PC-3 (cell line): ENCODE measurements around the gene SCGB1C2. TPM values are rescaled to one million over a fixed set of nuclear protein-coding genes. Genes with fewer than 3 reads are reported as not detected.

ENCODE experiments used
- ATAC-seq: fragments of 200-7000 bp; cut with Tn5 transposase; 2 replicates; pipeline ENCODE4 v1.9.1; 2020; ENCODE audit warnings: mild to moderate bottlenecking, moderate library complexity
- BruUV-seq: library from RNA; stranded (reverse); fragments of 400-500 nt; replicated peaks from 2 replicates; lab custom pipeline; 2021; lab: Mats Ljungman, UMichigan
- CTCF ChIA-PET: fragments of 300-600 bp; sonication (Branson Sonifier 250); formaldehyde crosslinking; loops from one replicate; lab custom pipeline; 2022; ENCODE audit warnings: antibody characterized with exemption; lab: Charles Lee
- POLR2A ChIA-PET: fragments of 300-600 bp; sonication (Branson Sonifier 250); formaldehyde crosslinking; loops from one replicate; lab custom pipeline; 2022; ENCODE audit warnings: antibody characterized with exemption; ENCODE audit not compliant: unreplicated experiment; lab: Charles Lee
- DNase-seq: peaks from one replicate; pipeline ENCODE4 v3.0.0-alpha.2; 2015
- H2AFZ ChIP-seq: fragments of 300-600 bp; sonication (generic); 2 replicates; pipeline ENCODE4 v1.6.0; 2016; ENCODE audit warnings: antibody characterized with exemption, low read length
- H3F3A ChIP-seq: fragments of 300-600 bp; sonication (generic); one replicate; pipeline ENCODE4 v1.6.0; 2017; ENCODE audit warnings: antibody characterized with exemption, low read length, control low read depth, mild to moderate bottlenecking; ENCODE audit not compliant: unreplicated experiment
- H3K27ac ChIP-seq: fragments of 300-600 bp; sonication (generic); 2 replicates; pipeline ENCODE4 v1.5.1; 2016; ENCODE audit warnings: mild to moderate bottlenecking, low read length
- H3K27me3 ChIP-seq: fragments of 300-600 bp; sonication (generic); 2 replicates; pipeline ENCODE4 v1.6.1; 2016; ENCODE audit warnings: low read length, mixed read lengths
- H3K36me3 ChIP-seq: fragments of 300-600 bp; sonication (generic); 2 replicates; pipeline ENCODE4 v1.6.1; 2016; ENCODE audit warnings: low read depth, mixed run types, low read length, mixed read lengths
- H3K4me1 ChIP-seq: fragments of 300-600 bp; sonication (generic); 2 replicates; pipeline ENCODE4 v1.5.1; 2016; ENCODE audit warnings: low read length; ENCODE audit not compliant: insufficient read depth
- H3K4me2 ChIP-seq: fragments of 300-600 bp; sonication (generic); 2 replicates; pipeline ENCODE4 v1.6.0; 2016; ENCODE audit warnings: low read length
- H3K4me3 ChIP-seq: fragments of 300-600 bp; sonication (generic); 2 replicates; pipeline ENCODE4 v1.5.1; 2016; ENCODE audit warnings: mild to moderate bottlenecking, low read length, mixed read lengths
- H3K79me2 ChIP-seq: fragments of 300-600 bp; sonication (generic); 2 replicates; pipeline ENCODE4 v1.6.1; 2017; ENCODE audit warnings: low read length, mixed read lengths
- H3K9ac ChIP-seq: fragments of 300-600 bp; sonication (generic); 2 replicates; pipeline ENCODE4 v1.6.0; 2016; ENCODE audit warnings: mild to moderate bottlenecking, low read length
- H3K9me2 ChIP-seq: fragments of 300-600 bp; sonication (generic); replicated peaks from 2 replicates; pipeline ENCODE4 v1.6.1; 2016; ENCODE audit warnings: mixed run types, low read length, mixed read lengths
- H3K9me3 ChIP-seq: fragments of 300-600 bp; sonication (generic); 2 replicates; pipeline ENCODE4 v1.6.1; 2016; ENCODE audit warnings: low read length, mixed read lengths
- H4K20me1 ChIP-seq: fragments of 300-600 bp; sonication (generic); 2 replicates; pipeline ENCODE4 v1.6.1; 2016; ENCODE audit warnings: low read length, mixed read lengths
- EZH2 ChIP-seq: fragments of 300-600 bp; sonication (generic); IDR thresholded peaks from one replicate; pipeline ENCODE4 v1.6.1; 2017; ENCODE audit warnings: antibody characterized with exemption, mild to moderate bottlenecking, low read length; ENCODE audit not compliant: unreplicated experiment
- EZH2phosphoT487 ChIP-seq: fragments of 300-600 bp; sonication (generic); IDR thresholded peaks from 2 replicates; pipeline ENCODE4 v1.6.1; 2018; ENCODE audit warnings: mild to moderate bottlenecking, antibody characterized with exemption, low read length, borderline replicate concordance
- intact Hi-C: fragments of 100-400 bp; cut with micrococcal nuclease; formaldehyde crosslinking; loops from 2 replicates; pipeline ENCODE4 v1.9.0; 2023
- total RNA-seq: library from RNA; depleted of rRNA; stranded (reverse); fragments of >200 nt; gene quantifications from 2 replicates; pipeline ENCODE4 v1.2.3, GENCODE V29; 2014
- TF ChIP-seq, protein P1 (sequence below): fragments of 300-600 bp; sonication (generic); conservative IDR thresholded peaks from 2 replicates; pipeline ENCODE4 v1.5.1; 2017; ENCODE audit warnings: antibody characterized with exemption, low read depth, mild to moderate bottlenecking, low read length

SCGB1C2 gene
- total RNA-seq, 1 experiment from 2014 or later = not detected

- Histone ChIP-seq H4K20me1 (no peaks in the 10 kb centered on the region), H3F3A (no peaks in the 10 kb centered on the region), H3K79me2 (no peaks in the 10 kb centered on the region), H3K4me2 (no peak overlapping the region), H3K4me3 (no peak overlapping the region), H3K9me3 (no peaks in the 10 kb centered on the region), H2AFZ (no peak overlapping the region), H3K27ac (no peak overlapping the region), H3K9ac (no peak overlapping the region), H3K4me1 (peaks cover 3% of the 10 kb centered on the region; the same call in 1 of the 2 replicates), H3K27me3 (no peaks in the 10 kb centered on the region), H3K9me2 (no peaks in the 10 kb centered on the region), H3K36me3 (no peaks in the 10 kb centered on the region)
- intact Hi-C loops = no loop called here
- TF ChIP-seq, protein P1, sequence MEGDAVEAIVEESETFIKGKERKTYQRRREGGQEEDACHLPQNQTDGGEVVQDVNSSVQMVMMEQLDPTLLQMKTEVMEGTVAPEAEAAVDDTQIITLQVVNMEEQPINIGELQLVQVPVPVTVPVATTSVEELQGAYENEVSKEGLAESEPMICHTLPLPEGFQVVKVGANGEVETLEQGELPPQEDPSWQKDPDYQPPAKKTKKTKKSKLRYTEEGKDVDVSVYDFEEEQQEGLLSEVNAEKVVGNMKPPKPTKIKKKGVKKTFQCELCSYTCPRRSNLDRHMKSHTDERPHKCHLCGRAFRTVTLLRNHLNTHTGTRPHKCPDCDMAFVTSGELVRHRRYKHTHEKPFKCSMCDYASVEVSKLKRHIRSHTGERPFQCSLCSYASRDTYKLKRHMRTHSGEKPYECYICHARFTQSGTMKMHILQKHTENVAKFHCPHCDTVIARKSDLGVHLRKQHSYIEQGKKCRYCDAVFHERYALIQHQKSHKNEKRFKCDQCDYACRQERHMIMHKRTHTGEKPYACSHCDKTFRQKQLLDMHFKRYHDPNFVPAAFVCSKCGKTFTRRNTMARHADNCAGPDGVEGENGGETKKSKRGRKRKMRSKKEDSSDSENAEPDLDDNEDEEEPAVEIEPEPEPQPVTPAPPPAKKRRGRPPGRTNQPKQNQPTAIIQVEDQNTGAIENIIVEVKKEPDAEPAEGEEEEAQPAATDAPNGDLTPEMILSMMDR = no peak
- no peak for TF ChIP-seq EZH2phosphoT487
- TF ChIP-seq EZH2 = no peak
- no peak for DNase-seq
- no peak for ATAC-seq
- ChIA-PET POLR2A (no interaction called here), CTCF (no interaction called here)
- no TSS peak for BruUV-seq
Observed at GRCh38 chr17:146546-146945, 9.2 kb downstream of the SCGB1C2 start.

DNA sequence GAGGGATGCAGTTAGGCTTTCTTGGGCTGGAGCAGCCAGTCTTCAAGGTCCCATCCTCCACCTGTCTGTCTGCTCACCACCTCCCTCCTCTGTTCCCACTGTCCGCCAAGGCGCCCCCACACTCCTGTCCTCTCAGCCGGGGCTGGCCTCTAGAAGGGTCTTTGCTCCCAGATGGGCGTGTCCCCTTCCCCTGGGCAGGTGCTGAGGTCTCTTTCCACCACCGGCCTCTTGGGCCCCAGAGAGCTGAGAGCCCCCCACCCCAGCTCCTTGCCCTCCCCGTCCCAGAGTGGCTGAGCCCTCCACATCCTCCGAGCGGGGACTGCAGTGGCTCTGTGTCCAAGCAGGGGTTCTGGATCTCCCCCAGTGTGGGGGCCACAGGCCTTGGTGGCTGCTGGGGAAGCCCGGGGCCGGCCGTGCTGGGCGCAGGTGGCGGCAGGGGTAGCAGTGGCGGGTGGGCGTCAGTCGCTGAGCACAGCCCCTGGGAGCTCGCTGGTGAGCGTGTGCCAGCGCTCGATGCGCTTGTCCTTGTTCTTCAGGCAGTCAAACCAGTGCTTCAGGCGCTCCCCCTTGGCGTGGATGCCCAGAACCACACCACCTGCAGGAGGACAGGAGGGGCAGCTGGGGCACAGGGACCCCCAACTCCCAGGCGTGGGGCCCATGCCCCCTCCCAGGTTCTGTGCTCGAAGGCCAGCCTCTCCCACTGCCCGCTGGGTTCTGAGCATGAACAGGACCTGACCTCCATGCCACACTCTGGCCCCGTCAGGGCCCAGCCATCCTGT lies 9.8 kb downstream of the SCGB1C2 start:
- Histone ChIP-seq H3K27ac (no peak overlapping the region), H2AFZ (no peak overlapping the region), H4K20me1 (no peaks in the 10 kb centered on the region), H3F3A (no peaks in the 10 kb centered on the region), H3K9me2 (no peaks in the 10 kb centered on the region), H3K36me3 (no peaks in the 10 kb centered on the region), H3K27me3 (no peaks in the 10 kb centered on the region), H3K9ac (no peak overlapping the region), H3K79me2 (no peaks in the 10 kb centered on the region), H3K9me3 (no peaks in the 10 kb centered on the region), H3K4me2 (no peak overlapping the region), H3K4me3 (no peak overlapping the region), H3K4me1 (peaks cover 3% of the 10 kb centered on the region; the same call in 1 of the 2 replicates)
- no peak for TF ChIP-seq EZH2
- TF ChIP-seq, protein P1 = no peak
- no peak for TF ChIP-seq EZH2phosphoT487
- intact Hi-C loops = no loop called here
- ChIA-PET CTCF (no interaction called here), POLR2A (no interaction called here)
- no TSS peak for BruUV-seq
- ATAC-seq = no peak
- DNase-seq = no peak
